A549 treated with dexamethasone at 1 μM for 4 hours (cell line): ENCODE data around the gene PEX26. TPM values are rescaled to one million over a fixed set of nuclear protein-coding genes. Genes with fewer than 3 reads are reported as not detected.

Source experiments
- total RNA-seq: library from RNA; stranded (reverse); fragments of 200-300 nt; extraction: Qiagen RNA extraction; gene quantifications from 5 replicates; pipeline ENCODE4 v1.2.3, GENCODE V29; 2022

Gene PEX26
- total RNA-seq: 7.3 to 13.0 TPM (median 12.3 TPM) in 5 replicates

GRCh38 chr22:18077639-18078328 lies at the start of gene PEX26:
TSS of gene PEX26 (plus strand) at chr22:18077990. CDS start at chr22:18078377, 387 bp downstream.

GRCh38 chr22:18110194-18110953 lies 32.6 kb downstream of the PEX26 start, which contains the start of gene TUBA8:
TSS of gene TUBA8 (plus strand) at chr22:18110809. CDS start at chr22:18110866, 57 bp downstream.

Other genes with a start within 250 kb of the PEX26 start
- gene MICAL3, start 53.4 kb upstream of the PEX26 start, total RNA-seq: 27.4 to 58.3 TPM (median 54.4 TPM) in 5 replicates
- gene TUBA8, start 32.8 kb downstream of the PEX26 start, total RNA-seq: 0.61 to 0.98 TPM (median 0.67 TPM) in 5 replicates
- gene USP18, start 72.2 kb downstream of the PEX26 start, total RNA-seq: 5.0 to 5.9 TPM (median 5.5 TPM) in 5 replicates